Gastroesophageal sphincter (tissue), 4 donors: ENCODE measurements around the gene KAZN. TPM values are rescaled to one million over a fixed set of nuclear protein-coding genes. Genes with fewer than 3 reads are reported as not detected.

Source experiments
- ATAC-seq: fragments of 150-250 bp; one replicate; pipeline ENCODE4 v1.9.1; 2016; ENCODE audit warnings: mild to moderate bottlenecking, moderate library complexity
- H3K27ac ChIP-seq, 4 donors: fragments of 200-600 bp; sonication (generic) in 3 of 4; 1 replicate in 3 of 4; 2 replicates in 1 of 4; pipeline ENCODE4 v1.5.1; 2016 to 2019
- H3K27me3 ChIP-seq: fragments of 200-600 bp; sonication (generic); one replicate; pipeline ENCODE4 v1.5.1; 2019
- H3K36me3 ChIP-seq, 2 donors: fragments of 200-600 bp; sonication (generic); one replicate each; pipeline ENCODE4 v1.5.1; 2019; ENCODE audit warnings: control low read depth in 1 of 2
- H3K4me1 ChIP-seq, 3 donors: fragments of 200-600 bp; sonication (generic); 1 replicate in 2 of 3; 2 replicates in 1 of 3; pipeline ENCODE4 v1.5.1; 2016 to 2019; ENCODE audit warnings: control low read depth in 2 of 3
- H3K4me3 ChIP-seq, 2 donors: fragments of 200-600 bp; sonication (generic); one replicate each; pipeline ENCODE4 v1.5.1; 2019; ENCODE audit warnings: mild to moderate bottlenecking in 1 of 2, moderate library complexity in 1 of 2
- H3K9me3 ChIP-seq, 3 donors: fragments of 200-600 bp; sonication (generic); one replicate each; pipeline ENCODE4 v1.5.1; 2017 to 2019; ENCODE audit warnings: control low read depth in 2 of 3
- CTCF ChIP-seq, 4 experiments: fragments of 200-600 bp in 2 of 4; fragments of 450-650 bp in 2 of 4; sonication (generic) in 1 of 4; IDR thresholded peaks; one replicate each; pipeline ENCODE4 v1.5.1; 2017 to 2019; ENCODE audit warnings: antibody characterized with exemption in 4 of 4, mild to moderate bottlenecking in 2 of 4, moderate library complexity in 2 of 4
- EP300 ChIP-seq: sonication (generic); formaldehyde crosslinking; IDR thresholded peaks from one replicate; pipeline ENCODE4 v1.6.1; 2017; ENCODE audit warnings: antibody characterized with exemption, mild to moderate bottlenecking
- POLR2A ChIP-seq, 2 donors: fragments of 450-650 bp; IDR thresholded peaks; one replicate each; pipeline ENCODE4 v1.6.1; 2017; ENCODE audit warnings: antibody characterized with exemption in 2 of 2, mild to moderate bottlenecking in 2 of 2, moderate library complexity in 1 of 2
- POLR2AphosphoS5 ChIP-seq: sonication (generic); formaldehyde crosslinking; IDR thresholded peaks from one replicate; pipeline ENCODE4 v1.6.1; 2017; ENCODE audit warnings: antibody characterized with exemption
- WGBS, 2 donors: methylation state at CpG; one replicate each; pipeline ENCODE4 v1.1.5; 2018; ENCODE audit warnings: low coverage in 1 of 2; 5-methylcytosine and 5-hydroxymethylcytosine counted together
- total RNA-seq, 4 donors: library from RNA; depleted of rRNA; stranded (reverse); fragments of >200 nt; gene quantifications; one replicate each; pipeline ENCODE4 v1.1.0, GENCODE V29; 2016

The KAZN gene
- total RNA-seq, 4 donors from 2014 or later: 6.5 to 16.6 (median 11.5) TPM

- no peaks in the 10 kb centered on the region for H3K36me3 ChIP-seq
- H3K27ac ChIP-seq: no peak overlapping the region
- 59 to 74% methylated on average over 6 of the region's 6 CpGs for WGBS, 2 donors
- H3K4me3 ChIP-seq: no peak overlapping the region
- peaks cover 0 to 8% (median 5%) of the 10 kb centered on the region in 3 donors for H3K4me1 ChIP-seq
- TF ChIP-seq POLR2A (IDR thresholded peaks at IDR 0.05) (no peak), POLR2AphosphoS5 (no peak), CTCF (IDR thresholded peaks at IDR 0.05) (no peak), EP300 (no peak)
- no peaks in the 10 kb centered on the region for H3K9me3 ChIP-seq
- no peak for ATAC-seq
- peaks cover 3% of the 10 kb centered on the region for H3K27me3 ChIP-seq
Measured at GRCh38 chr1:15137809-15138208, 539.3 kb downstream of the KAZN start.

- peaks cover 1% of the 10 kb centered on the region for H3K27me3 ChIP-seq
- 50 to 96% methylated on average over 2 to 4 of the region's 15 CpGs for WGBS, 2 donors
- H3K9me3 ChIP-seq: no peaks in the 10 kb centered on the region
- H3K36me3 ChIP-seq: no peaks in the 10 kb centered on the region
- H3K27ac ChIP-seq: no peak overlapping the region
- TF ChIP-seq CTCF (IDR thresholded peaks at IDR 0.05) (no peak), EP300 (no peak), POLR2AphosphoS5 (no peak), POLR2A (IDR thresholded peaks at IDR 0.05) (no peak)
- peaks cover 0 to 8% (median 5%) of the 10 kb centered on the region in 3 donors for H3K4me1 ChIP-seq
- ATAC-seq: no peak
- H3K4me3 ChIP-seq: no peak overlapping the region
Measured at GRCh38 chr1:15139654-15140350, 541.3 kb downstream of the KAZN start.

- 0 to 13% methylated on average over 1 to 4 of the region's 6 CpGs for WGBS, 2 donors
- peaks cover 0 to 16% (median 5%) of the 10 kb centered on the region in 3 donors for H3K4me1 ChIP-seq
- no peaks in the 10 kb centered on the region for H3K27me3 ChIP-seq
- H3K4me3 ChIP-seq: no peak overlapping the region
- H3K36me3 ChIP-seq: no peaks in the 10 kb centered on the region
- no peaks in the 10 kb centered on the region for H3K9me3 ChIP-seq
- TF ChIP-seq POLR2AphosphoS5: no peak
- peak in 1 of 4 experiments; percentile 9 for TF ChIP-seq CTCF (IDR thresholded peaks at IDR 0.05)
- no peak overlapping the region for H3K27ac ChIP-seq
- no peak for ATAC-seq
Measured at GRCh38 chr1:15141935-15142539, 543.6 kb downstream of the KAZN start.

GRCh38 chr1:15145327-15145726, 546.8 kb downstream of the KAZN start:
- peaks cover 0 to 16% (median 5%) of the 10 kb centered on the region in 3 donors for H3K4me1 ChIP-seq
- H3K27me3 ChIP-seq: no peaks in the 10 kb centered on the region
- no peak overlapping the region for H3K27ac ChIP-seq
- H3K9me3 ChIP-seq: no peaks in the 10 kb centered on the region
- no peak overlapping the region for H3K4me3 ChIP-seq
- no peaks in the 10 kb centered on the region for H3K36me3 ChIP-seq
- WGBS, 2 donors: 74 to 88% methylated on average over 1 to 2 of the region's 2 CpGs
- no peak for ATAC-seq
- TF ChIP-seq POLR2AphosphoS5 (no peak), POLR2A (IDR thresholded peaks at IDR 0.05) (no peak), EP300 (no peak), CTCF (IDR thresholded peaks at IDR 0.05) (no peak)

GRCh38 chr1:15146142-15146680, 547.7 kb downstream of the KAZN start:
- Histone ChIP-seq H3K36me3 (no peaks in the 10 kb centered on the region), H3K27ac (no peak overlapping the region), H3K4me3 (no peak overlapping the region), H3K27me3 (no peaks in the 10 kb centered on the region), H3K9me3 (no peaks in the 10 kb centered on the region), H3K4me1 (peaks cover 0 to 22% (median 6%) of the 10 kb centered on the region in 3 donors)
- TF ChIP-seq POLR2AphosphoS5: peak; percentile 13
- no peak for TF ChIP-seq POLR2A (IDR thresholded peaks at IDR 0.05)
- TF ChIP-seq CTCF (IDR thresholded peaks at IDR 0.05): no peak
- TF ChIP-seq EP300: no peak
- WGBS, 2 donors: 39 to 70% methylated on average over 2 to 3 of the region's 4 CpGs
- ATAC-seq: no peak
